NCI-H187 treated with DMSO at 0.1 percent for 48 hours (cell line): Measurements from ENCODE around the gene STEAP4.
"Not testable (repeated sequence)": the region's sequence is repeated elsewhere in the genome, so short reads cannot be mapped to it uniquely, and the experiment has no call there.

Experiments used
- DNase-seq: peaks from one replicate; lab custom pipeline; 2025; lab: John Stamatoyannopoulos, UW

STEAP4 gene

DNA sequence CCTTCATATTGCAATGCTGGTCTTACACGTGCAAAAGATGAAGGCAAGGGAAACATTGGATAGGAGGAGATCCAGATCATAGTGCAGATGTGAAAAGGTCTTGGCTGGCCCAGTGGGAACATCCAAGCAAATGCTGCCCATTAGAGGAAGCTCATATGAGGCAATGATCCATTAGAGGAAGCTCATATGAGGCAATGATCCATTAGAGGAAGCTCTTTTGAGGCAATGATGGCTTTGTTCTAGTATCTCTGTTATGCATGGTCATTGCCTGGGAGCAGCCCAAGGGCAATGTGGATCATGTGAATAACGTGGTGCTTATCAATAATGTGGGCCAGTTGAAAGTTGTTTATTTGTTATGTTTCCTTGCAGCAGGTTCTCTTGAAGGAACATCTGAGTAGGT, 37.8 kb downstream of the STEAP4 start:
- no peak for DNase-seq

DNA sequence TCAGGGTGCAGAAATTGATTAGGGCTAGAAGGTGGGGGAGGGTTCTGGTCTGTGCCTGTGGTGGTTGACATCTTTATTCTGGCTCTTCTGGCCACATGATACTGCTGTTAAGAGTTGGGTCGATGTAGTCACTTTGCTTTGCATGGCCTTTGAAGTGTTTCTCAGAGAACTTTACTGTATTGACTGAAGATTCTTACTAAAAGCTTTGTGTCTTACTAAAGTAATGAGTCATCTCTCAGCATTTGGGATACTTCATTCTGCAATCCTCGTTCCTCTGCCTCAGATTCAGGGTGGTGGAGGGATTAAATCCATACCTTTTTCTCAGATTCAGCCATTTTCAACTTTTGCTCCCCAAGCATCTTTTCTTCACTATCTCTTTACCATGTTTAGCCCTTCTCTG, 38.6 kb downstream of the STEAP4 start:
- DNase-seq = no peak

DNA sequence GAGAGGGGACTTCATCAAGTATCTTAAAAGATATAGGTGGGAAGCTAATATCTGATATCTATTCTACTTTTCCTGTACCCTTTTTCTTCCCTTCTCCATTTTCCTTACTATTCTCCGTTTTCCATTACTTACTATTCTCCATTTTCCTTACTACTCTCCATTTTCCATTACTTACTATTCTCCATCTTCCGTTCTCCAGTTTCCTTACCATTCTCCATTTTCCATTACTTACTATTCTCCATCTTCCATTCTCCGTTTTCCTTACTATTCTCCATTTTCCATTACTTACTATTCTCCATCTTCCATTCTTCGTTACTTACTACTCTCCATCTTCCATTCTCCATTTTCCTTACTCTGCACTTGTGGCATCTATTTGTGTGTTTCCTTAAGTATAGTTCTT, 39.3 kb downstream of the STEAP4 start:
- no peak for DNase-seq

DNA sequence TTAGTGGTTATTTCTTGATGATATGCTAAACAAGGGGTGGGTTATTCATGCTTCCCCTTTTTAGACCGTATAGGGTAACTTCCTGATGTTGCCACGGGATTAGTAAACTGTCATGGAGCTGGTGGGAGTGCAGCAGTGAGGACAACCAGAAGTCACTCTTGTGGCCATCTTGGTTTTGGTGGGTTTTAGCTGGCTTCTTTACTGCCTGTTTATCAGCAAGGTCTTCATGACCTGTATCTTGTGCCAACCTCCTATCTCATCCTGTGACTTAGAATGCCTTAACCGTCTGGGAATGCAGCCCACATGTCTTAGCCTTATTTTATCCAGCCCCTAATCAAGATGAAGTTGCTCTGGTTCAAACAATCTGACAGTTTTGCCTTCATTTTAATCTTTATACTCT, 41.7 kb downstream of the STEAP4 start:
- not testable (repeated sequence) for DNase-seq

DNA sequence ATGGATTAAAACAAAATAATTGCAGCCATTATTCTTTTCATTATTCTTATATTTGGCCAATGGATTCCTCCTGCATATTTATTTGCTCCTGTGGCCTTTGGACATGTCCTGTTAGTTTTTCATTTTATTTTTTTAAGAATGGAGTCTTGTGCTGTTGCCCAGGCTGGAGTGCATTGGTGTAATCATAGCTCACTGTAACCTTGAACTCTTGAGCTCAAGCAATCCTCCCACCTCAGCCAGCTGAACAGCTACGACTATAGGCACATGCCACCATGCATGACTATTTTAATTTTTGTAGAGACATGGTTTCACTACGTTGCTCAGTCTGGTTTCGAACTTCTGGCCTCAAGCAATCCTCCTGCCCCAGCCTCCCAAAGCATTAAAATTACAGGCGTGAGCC, 44.1 kb downstream of the STEAP4 start:
- no peak for DNase-seq

DNA sequence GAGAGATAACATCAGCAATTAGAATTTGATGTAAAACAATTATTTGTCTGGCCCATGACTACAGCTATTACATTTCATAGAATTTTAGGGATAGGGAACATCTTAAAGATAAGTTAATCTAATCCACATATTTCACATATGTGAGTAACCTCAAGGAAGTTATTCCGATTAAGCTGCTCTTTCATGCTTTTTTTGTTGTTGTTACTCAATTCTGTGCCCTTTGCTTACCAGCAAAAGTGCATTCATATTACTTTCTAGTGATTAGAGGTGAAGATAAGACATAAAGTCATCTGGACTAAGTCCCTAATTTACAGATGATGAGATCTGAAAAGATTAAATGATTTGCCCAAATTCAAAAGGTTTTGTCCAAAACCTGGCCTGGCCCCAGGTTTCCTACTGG, 46.0 kb downstream of the STEAP4 start:
- no peak for DNase-seq

DNA sequence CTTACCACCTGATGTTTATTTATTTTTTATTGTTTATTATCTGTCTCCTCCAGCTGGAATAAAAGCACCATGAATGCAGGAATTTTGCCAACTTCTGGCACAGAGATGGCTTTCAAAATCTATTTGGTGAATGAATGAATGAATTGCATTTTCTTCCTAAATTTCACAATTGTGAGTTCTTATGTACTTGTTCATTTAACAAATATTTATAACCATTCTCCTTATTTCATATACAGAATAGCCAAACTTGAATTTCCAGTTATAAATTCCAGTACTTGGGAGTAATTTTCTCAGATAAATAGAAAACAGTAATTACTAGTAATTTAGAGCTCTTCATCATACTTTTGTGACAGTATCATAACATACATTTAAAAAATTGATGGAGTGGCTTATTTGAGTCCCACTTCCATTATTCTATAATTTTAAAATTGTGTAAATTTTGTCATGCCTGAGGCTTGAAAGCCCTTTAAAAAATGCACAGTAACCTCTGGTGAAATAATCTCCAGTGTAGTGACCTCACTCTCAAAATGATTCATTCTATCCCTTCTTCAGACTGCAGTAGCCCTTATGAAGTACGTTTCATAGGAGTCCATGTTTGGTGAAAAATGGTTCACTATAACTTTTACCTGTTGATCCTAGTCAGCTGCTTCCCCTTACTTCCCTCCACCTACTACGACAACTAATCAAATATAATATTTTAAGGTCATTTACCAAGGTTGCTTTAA, 46.9 kb downstream of the STEAP4 start:
- DNase-seq = no peak

DNA sequence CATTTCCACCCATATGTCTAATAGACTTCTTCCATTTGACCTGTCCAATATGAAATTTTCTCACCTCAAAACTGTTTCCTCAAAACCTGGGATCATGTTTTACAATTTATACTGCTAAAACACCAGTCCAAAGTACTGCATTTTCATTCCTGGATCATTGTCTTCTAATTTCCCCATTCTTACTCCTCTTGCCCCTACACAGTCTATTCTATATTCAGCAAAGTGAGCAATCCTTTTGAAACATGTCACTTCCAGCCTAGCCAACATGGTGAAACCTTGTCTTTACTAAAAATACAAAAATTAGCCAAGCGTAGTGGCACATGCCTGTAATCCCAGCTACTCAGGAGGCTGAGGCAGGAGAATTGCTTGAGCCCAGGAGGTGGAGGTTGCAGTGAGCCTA, 48.4 kb downstream of the STEAP4 start:
- DNase-seq = not testable (repeated sequence)

DNA sequence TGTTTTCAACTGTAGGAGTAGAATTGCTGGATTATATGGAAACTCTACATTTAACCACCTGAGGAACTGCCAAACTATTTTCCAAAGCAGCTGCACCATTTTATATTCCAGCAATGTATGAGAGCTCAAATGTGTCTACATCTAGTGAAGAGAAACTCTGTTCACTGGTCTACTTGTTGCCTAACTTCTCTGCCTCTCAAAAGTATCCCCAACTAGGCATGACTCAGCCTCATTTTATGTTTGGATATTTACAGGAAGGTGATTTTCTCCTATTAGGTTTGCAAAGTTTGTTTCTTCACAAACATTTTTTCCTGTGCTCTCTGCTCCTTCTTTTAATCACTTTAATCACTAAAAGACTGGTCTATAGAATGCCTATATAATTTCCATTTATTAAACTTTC, 49.8 kb downstream of the STEAP4 start:
- DNase-seq = no peak

DNA sequence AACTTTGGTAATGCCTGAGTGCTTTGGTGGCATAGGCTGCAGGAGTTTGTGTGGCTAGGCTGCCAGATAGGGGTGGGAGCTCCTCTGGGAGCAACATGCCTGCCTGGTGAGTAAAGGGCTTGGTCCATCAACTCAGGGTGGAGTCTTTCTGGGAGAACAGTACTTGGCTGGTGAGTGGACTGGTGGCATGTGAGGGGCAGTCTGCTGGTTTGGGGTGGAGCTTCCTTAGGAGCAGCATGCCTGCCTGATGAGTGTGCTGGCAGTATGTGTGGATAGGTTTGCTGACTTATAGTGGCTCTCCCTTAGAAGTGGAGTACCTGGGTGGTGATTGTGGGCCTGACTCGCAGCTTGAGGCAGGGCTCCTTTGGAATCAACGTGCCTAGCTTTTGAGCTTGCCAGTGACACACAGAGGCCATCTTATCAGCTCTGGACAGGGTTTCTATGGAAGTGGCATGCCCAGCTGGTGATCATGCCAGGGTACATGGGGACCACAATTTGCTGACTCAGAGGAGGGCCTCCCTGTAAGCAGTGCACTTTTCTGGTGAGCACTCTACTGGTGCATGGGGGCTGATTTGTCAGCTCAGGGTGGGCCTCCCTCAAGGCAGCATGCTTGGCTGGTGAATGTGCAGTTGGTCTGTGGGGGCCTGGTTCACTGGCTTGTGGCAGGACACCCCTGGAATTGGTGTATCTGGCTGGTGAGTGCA, 51.8 kb downstream of the STEAP4 start:
- no peak for DNase-seq

DNA sequence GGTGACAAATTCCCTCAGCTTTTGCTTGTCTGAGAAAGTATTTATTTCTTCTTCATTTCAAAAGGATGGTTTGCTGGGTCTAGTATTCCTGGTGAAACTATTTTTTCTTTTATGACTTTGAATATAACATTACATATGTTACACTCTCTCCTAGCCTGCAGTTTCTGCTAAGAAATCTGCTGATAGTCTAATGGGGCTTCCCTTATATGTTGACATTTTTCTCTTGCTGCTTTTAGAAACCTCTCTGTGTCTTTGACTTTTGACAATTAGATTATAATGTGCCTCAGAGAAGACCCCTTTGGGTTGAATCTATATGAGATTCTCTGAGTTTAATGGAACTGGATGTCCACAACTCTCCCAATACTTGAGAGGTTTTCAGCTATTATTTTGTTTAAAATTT, 53.1 kb downstream of the STEAP4 start:
- no peak for DNase-seq

DNA sequence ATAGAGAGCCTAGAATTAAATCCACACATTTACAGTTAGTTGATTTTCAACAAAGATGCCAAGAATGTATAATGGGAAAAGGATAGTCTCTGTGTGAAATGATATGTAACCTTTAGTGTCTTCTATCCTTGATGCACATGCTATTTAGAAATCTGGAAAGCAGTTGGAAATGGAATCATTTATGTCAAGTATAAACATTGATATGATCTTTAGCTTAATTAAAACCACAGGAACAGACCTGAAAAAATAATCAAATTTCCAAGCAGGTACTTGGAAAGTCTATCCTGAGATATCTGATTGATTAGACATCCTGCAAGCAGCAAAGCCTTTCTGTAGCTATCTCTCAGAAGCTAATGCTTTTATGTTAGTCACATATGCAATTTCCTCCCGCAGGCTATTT, 62.4 kb downstream of the STEAP4 start:
- DNase-seq = no peak

DNA sequence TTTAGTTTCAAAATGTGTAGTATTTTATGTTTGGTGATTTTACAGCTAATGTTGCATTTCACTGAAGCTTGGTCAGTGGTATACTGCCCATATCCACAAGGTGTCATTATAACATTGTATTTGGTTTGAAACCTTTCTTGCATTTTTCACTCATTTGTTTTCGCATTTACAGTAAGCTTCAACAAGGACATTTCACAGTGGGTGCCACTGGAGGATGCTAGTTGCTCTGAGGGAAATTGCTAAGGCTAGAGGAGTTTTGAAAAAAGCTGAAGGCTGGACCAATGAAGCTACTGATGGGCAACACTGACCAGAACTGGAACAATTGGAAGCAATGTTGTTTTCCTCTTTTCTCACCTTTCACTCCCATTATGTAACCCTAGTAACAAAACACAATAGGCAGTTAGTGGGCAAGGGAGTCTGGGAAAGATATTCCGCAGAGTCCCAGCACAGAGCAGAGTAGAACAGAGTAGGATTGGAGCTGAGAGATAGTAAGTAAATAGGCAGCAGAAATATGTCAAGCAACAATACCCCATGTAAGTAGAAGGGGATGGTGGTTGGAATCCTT, 63.3 kb downstream of the STEAP4 start:
- no peak for DNase-seq

DNA sequence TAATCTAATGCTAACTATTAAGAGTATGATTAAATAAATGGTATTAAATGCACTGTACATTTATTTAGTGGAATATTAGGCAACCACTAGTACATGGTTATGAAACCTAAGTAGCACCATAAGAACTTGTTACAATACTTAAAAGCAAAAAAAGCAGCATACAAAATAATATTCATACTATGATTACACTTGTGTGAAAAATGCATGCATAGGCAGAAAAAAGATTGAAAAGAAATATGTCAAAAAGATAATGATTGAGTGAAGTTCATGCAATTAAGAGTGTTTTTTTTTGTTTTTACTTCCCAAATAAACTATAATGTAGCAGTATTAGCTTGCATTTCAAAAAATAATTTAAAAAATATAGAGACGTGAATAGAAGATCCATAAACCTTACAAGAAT, 66.8 kb downstream of the STEAP4 start:
- DNase-seq = no peak

DNA sequence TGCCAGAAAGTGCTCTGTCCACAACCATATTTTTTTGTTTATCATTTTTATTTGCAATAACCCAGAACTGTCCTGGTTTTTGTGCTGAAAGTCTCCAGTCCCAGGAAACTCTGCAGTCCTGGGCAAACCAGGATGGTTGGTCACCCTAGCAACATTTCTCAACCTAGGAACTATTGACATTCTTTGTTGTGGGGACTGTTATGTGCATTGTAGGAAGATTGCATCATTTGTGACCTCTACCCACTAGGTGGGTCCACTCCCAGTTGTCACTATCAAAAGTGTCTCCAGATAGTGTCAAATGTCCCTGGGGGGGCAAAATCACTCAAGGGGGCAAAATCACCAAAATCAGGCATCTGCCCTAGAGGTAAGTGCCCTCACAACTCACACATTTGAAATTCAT, 72.9 kb downstream of the STEAP4 start:
- no peak for DNase-seq

DNA sequence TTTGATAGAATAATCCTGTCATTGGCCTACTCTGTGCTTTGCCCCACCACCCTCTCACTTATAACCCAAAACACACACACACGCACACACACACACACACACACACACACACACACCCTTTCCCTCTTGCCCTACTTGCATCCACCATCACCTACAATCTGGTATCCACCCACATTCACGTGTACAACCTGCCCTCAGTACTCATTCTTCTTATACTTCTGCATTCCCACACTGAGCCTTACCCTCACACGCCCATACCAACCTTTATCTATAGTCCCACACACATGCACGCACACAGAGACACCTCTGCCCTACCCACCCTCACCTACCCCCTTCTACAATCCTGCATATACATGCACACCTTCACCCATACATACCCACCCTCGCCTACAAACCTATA, 76.0 kb downstream of the STEAP4 start:
- DNase-seq = no peak

DNA sequence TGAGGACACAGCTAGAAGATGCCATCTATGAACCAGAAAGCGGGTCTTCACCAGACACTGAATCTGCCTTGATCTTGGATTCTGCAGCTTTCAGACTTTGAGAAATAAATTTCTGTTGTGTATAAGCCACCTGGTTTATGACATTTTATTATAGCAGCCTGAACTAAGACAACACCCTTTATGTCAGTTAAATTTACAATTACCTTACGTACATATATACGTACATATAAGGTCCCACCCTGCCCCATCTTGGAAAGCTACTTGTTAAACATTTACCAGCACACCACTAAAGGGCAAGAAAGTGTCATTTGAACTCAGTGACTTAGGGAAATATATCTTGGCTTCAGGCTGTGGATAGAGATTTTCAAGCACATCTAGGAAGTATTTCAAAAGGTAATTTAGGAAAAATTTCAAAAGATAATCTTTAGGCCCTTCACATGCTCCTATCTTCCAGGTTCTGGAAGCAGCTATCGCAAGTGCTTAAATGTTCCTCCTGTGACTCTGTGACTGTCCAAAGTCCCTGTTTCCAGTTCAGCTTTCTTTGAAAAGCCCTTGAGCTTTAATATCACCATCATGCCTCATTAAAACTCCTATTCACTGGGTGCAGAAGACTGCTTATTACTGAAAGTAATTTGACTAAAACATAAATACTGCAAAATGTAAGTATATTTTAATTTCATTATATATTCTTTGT, 77.2 kb downstream of the STEAP4 start:
- DNase-seq = no peak

DNA sequence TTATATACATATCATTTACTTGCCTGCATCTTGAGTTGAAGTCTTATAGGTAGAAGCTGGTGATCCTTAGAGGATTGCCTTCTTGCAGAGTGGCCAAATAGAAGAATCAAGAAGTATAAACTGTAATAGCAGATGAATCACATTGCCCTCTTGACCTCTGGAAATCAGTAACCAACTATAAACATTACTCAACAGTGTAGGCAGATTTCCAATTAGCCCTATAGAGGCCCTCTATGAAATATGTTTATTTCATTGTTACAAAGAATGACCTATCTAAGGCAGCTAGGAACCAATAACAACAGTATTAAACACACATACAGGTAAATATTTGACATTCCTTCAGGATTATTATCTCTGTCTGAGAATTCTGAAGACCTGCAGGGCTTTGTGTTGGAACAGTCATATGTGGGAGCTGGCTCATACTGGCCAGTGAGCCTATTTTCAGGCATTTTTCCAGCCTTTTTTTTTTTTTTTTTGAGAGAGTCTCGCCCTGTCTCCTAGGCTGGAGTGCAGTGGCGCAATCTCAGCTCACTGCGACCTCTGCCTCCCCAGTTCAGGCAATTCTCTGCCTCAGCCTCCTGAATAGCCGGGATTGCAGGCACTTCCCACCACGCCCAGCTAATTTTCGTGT, 79.7 kb downstream of the STEAP4 start:
- no peak for DNase-seq

DNA sequence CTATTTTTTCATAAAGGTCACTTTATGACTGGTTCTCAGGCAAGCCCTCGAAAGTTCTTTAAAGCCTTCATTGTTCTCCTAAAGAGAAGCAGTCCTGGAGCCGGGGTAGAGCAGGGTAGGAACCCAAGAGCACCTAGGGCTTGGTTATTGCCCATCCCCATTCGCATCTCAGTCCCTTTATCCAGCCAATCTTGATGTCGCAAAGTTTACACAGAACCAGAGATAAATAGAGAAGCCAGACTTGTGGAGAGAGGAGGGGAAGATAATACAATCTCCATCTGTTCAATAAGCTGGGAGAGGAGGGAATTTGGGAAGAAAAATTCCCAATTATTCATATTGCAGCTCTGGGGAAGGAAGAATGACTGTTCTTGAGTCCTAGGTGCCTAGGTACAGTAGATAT, 80.5 kb downstream of the STEAP4 start:
- no peak for DNase-seq

DNA sequence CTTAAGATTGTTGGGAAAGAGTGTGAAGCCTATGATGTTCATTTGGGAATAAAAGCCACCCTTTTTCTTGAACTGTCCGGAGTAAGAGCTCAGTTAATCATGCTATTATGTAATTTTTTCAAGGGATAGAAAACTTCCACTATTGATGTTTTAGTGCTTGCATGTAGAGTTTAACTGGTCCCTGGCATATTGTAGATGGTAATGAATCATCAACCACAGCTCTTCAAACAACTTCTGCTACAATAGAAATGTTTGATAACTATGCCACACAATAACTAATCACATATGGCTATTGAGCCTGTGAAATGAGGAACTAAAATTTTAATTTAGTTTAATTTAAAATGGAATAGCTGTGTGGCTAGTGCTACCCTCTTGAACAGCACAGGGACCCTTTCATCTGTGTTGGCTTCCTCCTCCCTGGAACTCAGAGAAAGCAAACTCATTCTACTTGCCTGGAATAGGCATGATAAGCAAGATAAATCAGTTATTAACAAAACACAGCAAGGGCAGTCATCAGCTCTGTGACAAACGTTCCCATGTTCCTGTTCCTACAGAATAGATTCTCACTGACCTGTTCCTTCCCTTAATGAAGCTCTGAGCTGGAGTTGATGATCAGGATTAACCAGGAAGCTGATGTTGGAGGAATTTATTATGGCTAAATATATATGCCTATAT, 82.0 kb downstream of the STEAP4 start:
- DNase-seq = no peak

DNA sequence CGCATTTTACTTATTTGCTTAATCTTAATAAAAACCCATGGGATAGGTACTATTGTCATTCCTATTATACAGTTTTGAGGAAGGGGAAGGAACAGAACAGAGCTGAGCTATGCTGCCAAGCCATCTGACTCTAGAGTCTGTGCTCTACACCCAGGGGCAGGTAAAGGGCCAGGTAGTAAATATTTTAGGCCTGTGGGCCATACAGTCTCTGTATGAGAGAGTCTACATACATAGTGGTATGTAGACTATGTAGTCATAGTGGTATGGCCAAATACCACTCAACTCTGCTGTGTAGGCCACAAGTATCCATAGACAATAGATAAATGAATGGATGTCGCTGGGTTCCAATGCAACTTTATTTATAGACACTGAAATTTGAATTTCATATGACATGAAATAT, 83.4 kb downstream of the STEAP4 start:
- DNase-seq = no peak
